Measurements from ENCODE around the gene NDUFA9. TPM values are rescaled to one million over a fixed set of nuclear protein-coding genes. Genes with fewer than 3 reads are reported as not detected.

NDUFA9 gene
- total and polyA plus RNA-seq, 9 of the 15 experiments (the other 6 are each of a cell fraction or from before 2014, with no cell fraction given) = 54.8 to 331 (median 108) TPM

DNA sequence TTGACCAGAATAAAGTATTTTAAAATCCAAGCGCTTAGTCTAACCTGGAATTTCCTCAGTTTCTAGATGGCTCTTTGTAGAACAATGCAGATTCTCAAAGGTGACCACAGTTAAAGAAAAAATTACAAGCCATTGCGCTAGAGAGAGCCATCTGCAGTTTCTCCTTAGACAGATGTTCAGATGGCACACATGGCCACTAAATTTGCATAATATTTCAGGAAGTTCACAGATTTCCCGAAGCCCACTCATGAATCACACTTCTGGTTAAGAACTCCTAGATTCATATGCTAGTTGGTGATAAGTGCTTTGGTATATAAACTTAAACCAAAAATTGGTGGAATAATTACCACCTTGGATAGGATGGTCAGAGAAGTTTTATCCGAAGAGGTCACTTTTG is 812 bp upstream of the NDUFA9 start:
- ATAC-seq (no peak; the same call in 2 of the 3 replicates), DNase-seq (ENCODE audit: extremely low read depth in 1 of 4, low spot score in 3 of 4) (no peak), FAIRE-seq (no peak)
- H3K9ac ChIP-seq (ENCODE audit: insufficient read depth in 1 of 2, low read depth in 2 of 2, low read length in 2 of 2) = peak overlapping the region; percentile 89 to 91; a peak in 3 of 4 replicates
- CTCF ChIA-PET (ENCODE audit: low intra/inter-chr PET ratio) = no interaction called here
- H3K4me3 ChIP-seq = peak overlapping the region; percentile 67
- H3K79me2 ChIP-seq (ENCODE audit: control insufficient read depth, insufficient read depth, low read length) = peaks cover 45% of the 10 kb centered on the region
- TF ChIP-seq YBX1 (IDR thresholded peaks at IDR 0.05) (no peak), KLF16 (IDR thresholded peaks at IDR 0.05) (no peak), NELFE (IDR thresholded peaks at IDR 0.05; ENCODE audit: insufficient read depth, insufficient read length) (no peak), L3MBTL2 (IDR thresholded peaks at IDR 0.05) (no peak), ZZZ3 (IDR thresholded peaks at IDR 0.05) (no peak), CSDE1 (IDR thresholded peaks at IDR 0.05) (no peak), STAG1 (CRISPR knock-in tag; IDR thresholded peaks at IDR 0.05; ENCODE audit: borderline replicate concordance) (no peak), RBM17 (IDR thresholded peaks at IDR 0.05; ENCODE audit: borderline replicate concordance, low read depth, low read length) (no peak), PURB (CRISPR knock-in tag; IDR thresholded peaks at IDR 0.05; ENCODE audit: low read depth) (no peak), CBFA2T3 (IDR thresholded peaks at IDR 0.05) (no peak), NRF1 (conservative IDR thresholded peaks at IDR 0.05 in 1 of 2, IDR thresholded peaks at IDR 0.05 in 1 of 2) (no peak), EHMT2 (IDR thresholded peaks at IDR 0.05) (no peak), ZNF24 (IDR thresholded peaks at IDR 0.05) (no peak)
- TF ChIP-seq, protein P1, sequence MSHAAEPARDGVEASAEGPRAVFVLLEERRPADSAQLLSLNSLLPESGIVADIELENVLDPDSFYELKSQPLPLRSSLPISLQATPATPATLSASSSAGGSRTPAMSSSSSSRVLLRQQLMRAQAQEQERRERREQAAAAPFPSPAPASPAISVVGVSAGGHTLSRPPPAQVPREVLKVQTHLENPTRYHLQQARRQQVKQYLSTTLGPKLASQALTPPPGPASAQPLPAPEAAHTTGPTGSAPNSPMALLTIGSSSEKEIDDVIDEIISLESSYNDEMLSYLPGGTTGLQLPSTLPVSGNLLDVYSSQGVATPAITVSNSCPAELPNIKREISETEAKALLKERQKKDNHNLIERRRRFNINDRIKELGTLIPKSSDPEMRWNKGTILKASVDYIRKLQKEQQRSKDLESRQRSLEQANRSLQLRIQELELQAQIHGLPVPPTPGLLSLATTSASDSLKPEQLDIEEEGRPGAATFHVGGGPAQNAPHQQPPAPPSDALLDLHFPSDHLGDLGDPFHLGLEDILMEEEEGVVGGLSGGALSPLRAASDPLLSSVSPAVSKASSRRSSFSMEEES (CRISPR knock-in tag; IDR thresholded peaks at IDR 0.05) = no peak
- TF ChIP-seq, protein P2, sequence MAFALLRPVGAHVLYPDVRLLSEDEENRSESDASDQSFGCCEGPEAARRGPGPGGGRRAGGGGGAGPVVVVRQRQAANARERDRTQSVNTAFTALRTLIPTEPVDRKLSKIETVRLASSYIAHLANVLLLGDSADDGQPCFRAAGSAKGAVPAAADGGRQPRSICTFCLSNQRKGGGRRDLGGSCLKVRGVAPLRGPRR (CRISPR knock-in tag; IDR thresholded peaks at IDR 0.05) = no peak
- no TSS peak for BruUV-seq (replicated peaks)
- POLR2A ChIA-PET = interaction anchor here (0.9 kb wide), 1 partner anchor 603 kb away, joined by 5 read pairs; no protein-coding TSS in a partner anchor
- H3K9me3 ChIP-seq (replicated peaks; ENCODE audit: control insufficient read depth, insufficient read depth, low read depth, low read length) = no peaks in the 10 kb centered on the region
- H3K27me3 ChIP-seq (ENCODE audit: control insufficient read depth in 2 of 2, insufficient read depth in 2 of 2, low read length in 2 of 2) = no peaks in the 10 kb centered on the region; a peak in 1 of 5 replicates
- H3K4me2 ChIP-seq (ENCODE audit: insufficient read depth, low read length) = peak overlapping the region; percentile 83
- in situ Hi-C loops (cut with MboI) (no loop called here), intact Hi-C loops (cut with micrococcal nuclease) (loop anchor here (2.0 to 10.0 kb wide), 2 partner anchors 43 to 103 kb away; no protein-coding TSS in a partner anchor)
- no peaks in the 10 kb centered on the region for H4K20me1 ChIP-seq (replicated peaks; ENCODE audit: control insufficient read depth, insufficient read depth, low read length)
- H2AFZ ChIP-seq (ENCODE audit: low read depth, low read length) = peak overlapping the region; percentile 97
- peaks cover 11% of the 10 kb centered on the region; the same call in 1 of the 3 replicates for H3K36me3 ChIP-seq (ENCODE audit: control insufficient read depth, insufficient read depth, low read length)
- WGBS (ENCODE audit: insufficient coverage, low coverage, missing lambda C conversion rate) = 14% methylated on average over 4 of the region's 4 CpGs
- no peaks in the 10 kb centered on the region; a peak in 2 of 5 replicates for H3K4me1 ChIP-seq (replicated peaks in 1 of 2; ENCODE audit: control insufficient read depth in 2 of 2, insufficient read depth in 2 of 2, low read length in 2 of 2)
- no peaks in the 10 kb centered on the region for H3K9me1 ChIP-seq (ENCODE audit: control insufficient read depth, insufficient read depth, low read length)
- H3K27ac ChIP-seq (ENCODE audit: extremely low read depth, low read depth, low read length) = peak overlapping the region; percentile 86; the same call in 2 of the 3 replicates
